Stimulated activated CD8-positive, alpha-beta memory T cell treated with anti-CD3 and anti-CD28 coated beads, Interleukin-4, amount 100 ng/mL, for 48 hours (primary cell): ENCODE results near the gene NAA10.

Experiments
- DNase-seq: peaks from one replicate; pipeline ENCODE4 v3.0.0-alpha.2; 2020

NAA10 gene

DNA sequence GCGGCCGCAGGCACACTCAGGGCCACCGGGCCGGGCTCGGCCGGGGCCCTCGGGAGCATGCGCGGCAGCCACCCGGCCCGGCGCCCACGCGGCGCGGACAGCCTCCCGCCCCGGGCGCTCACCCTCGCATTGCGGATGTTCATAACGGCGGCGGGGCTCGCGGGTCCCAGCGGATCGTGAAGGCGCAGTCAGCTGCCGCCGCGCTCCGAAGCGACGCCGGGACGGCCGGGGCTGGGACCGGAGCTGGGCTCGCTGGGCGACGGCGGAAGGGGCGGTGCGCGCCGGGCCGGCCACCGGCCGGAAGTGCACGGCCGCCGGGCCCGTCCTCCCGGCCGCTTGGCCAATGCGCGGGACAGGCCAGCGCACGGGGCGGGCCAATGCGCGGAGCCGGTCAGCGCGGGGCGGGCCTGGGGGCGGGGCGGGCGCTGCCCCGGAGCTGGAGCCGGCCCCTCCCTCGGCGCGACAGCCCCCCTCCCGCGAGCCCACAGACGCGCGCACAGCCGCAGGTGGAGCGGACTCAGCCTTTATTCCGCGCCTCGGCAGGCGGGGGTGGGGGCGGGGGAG, at the start of gene NAA10:
TSS of gene NAA10 (minus strand) at position 276 of the 564 bp plus-strand sequence. CDS start at position 143, 133 bp downstream.
- peak; percentile 65 for DNase-seq

DNA sequence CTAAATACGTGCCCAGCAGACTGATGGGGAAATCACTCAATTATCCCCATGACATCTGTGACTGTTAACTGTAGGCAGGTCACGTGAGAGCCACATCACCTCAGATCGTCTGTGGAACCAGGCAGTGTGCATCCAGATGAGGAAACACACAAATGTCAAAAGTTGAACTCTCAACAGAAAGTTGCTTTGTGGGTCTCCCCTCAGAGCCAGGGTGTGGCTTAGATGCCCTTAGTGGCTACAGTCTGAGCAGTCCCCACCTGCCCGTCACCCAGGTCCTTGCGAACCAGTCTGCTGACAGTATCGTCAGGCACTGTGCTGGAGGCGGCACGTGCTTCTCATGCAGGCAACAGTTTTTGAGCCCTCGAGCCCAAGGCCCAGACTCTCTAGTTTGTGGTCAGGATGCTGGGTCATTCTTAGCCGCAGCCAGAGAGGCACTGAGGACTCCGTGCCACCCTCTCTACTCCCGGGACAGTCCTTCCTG, 48.5 kb upstream of the NAA10 start:
- peak; percentile 32 for DNase-seq

DNA sequence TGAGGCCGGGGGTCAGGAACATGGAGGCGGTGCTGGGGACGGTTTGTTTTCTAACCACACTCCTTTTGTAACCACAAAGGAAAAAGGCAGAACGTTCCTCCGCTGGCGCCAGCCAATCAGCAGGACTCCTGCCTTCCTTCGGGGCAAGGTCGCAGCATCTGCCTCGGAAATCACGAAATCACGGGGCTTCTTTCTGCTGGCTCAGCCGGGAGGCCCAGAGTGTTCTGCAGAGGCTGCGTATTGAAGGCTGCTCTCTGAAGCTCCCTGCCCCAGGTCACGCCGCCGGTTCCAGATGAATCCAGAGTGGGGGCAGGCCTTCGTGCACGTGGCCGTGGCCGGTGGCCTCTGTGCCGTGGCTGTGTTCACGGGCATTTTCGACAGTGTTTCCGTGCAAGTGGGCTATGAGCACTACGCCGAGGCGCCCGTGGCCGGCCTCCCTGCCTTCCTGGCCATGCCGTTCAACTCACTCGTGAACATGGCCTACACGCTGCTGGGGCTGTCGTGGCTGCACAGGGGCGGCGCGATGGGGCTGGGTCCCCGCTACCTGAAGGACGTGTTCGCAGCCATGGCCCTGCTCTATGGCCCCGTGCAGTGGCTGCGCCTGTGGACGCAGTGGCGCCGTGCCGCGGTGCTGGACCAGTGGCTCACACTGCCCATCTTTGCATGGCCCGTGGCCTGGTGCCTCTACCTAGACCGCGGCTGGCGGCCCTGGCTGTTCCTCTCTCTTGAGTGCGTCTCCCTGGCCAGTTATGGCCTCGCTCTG, 47.1 kb upstream of the NAA10 start:
- peak; percentile 77 for DNase-seq

DNA sequence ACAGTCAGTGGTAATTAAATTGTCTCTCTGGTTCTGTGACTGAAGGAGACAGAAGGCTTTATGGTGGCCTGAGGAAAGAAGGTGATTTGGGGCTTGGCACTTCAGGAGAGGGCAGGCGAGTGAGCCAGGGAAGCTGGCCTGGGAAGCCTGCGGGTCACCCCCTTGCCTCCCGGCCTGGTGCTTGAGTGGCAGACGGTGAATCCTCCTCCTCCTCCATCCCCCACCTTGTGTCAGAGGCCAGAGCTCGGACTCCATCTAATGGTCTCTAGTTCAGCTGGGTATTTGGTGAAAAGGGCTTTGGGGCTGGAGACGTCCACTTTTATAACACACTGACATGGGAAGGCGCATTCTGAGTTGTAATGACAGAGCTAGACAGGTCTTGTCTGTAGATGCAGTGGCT, 46.4 kb upstream of the NAA10 start:
- DNase-seq: no peak

DNA sequence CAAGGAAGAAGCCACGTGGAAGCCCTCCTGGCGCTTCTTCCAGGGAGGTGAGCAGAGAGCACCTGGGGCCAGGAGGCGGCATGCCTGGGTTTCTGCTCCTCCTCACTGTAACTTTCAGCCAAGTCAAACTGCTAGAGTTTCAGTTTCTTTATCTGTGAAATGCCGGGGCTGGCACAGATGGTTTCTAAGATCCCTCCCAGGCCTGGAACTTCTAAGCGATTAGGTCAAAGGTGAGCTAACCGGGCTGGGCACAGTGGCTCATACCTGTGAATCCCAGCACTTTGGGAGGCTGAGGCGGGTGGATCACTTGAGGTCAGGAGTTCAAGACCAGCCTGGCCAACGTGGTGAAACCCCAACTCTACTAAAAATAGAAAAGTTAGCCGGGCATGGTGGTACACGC, 45.6 kb upstream of the NAA10 start:
- peak; percentile 35 for DNase-seq

DNA sequence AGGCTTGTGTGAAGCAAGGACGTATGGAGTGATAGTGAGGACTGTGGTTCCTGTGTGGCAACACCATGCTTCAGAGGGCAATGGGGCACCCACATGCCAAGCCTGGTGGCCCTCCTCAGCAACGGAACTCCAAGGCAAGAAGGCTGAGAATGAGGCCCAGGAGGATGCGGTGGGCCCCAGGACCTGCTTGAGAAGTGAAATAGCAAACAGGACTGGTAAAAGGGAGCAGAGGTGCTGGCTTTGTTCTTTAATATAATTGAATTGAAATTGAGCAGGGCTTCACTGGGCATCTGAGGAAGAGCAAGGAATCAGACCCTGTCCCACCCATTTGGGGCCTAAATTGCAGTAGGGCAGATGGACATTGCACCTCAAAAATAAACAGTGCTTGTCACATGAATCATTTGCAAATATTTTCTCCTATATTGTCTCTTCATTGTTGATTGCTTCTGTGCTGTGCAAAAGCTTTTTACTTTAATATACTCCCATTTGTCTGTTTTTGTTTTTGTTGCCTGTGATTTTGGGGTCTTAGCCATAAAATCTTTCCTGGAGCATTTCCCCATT, 40.0 kb upstream of the NAA10 start:
- no peak for DNase-seq

DNA sequence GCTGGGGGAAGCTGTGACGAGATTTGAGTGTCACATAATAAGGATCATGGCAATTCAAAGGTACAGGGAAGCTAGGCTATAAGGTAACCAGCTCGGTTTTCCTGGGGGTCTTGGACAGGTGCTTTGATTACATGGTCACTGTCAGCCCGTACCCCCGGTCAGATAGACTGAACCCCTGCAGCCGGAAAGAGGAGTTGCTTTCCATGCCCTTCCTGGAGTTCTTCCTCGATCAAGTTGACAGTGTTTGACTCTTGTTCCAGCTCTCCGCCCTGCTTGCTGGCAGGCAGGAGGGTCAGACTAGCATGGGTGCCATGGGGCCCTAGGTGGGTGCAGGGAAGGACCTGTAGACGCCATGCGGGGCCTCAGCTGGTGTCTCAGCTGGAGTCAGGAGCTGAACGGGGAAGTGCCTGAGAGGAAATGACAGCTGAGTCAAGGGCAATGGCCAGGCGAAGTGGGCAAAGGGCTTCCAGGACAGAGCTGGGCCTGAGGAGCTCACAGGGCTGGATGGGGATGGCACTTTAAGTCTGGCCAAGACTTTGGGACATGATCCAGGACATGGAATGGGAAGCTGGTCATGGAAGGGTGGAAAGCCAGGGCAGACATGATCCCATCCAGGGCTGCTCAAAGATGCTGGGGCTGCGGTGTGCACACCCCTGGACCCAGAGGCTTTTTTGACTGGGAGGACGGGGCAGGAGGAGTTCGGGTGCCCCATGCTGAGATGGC, 39.3 kb upstream of the NAA10 start:
- no peak for DNase-seq

DNA sequence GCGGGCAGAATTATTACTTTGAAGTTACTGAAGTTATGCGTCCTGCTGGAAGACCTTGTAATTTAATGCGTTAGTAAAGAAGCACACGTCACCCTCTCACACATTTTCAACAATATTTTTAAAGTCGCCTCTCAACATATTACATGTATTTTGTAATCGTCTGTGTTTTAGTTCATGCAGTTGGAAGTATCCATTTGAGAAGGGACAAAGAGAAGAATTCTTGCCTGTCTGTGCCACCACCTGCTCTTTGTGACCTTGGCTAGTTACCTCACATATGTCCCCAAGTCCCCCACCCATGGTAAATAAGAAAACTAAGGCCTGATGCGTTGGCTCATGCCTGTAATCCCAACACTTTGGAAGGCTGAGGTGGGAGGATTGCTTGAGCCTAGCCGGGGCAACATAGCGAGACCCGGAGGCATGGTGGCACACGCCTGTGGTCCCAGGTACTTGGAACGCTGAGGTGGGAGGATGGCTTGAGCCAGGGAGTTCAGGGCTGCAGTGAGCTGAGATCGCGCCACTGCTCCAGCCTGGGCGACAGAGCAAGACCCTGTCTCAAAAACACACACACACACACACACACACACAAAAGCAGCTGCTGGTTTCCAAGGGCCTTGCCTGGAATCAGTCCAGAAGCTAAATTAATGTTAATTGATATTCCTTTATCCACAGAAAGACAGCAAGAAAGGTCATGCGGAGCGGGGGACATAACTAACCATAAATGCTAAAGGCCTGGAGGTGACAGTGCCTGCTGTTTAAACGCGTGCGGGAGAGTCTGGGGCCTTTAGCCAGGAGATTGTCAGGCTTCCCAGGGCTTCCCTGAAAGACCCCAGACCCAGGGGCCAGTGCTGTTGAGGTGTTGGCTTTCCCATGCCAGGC, 38.5 kb upstream of the NAA10 start:
- DNase-seq: no peak

DNA sequence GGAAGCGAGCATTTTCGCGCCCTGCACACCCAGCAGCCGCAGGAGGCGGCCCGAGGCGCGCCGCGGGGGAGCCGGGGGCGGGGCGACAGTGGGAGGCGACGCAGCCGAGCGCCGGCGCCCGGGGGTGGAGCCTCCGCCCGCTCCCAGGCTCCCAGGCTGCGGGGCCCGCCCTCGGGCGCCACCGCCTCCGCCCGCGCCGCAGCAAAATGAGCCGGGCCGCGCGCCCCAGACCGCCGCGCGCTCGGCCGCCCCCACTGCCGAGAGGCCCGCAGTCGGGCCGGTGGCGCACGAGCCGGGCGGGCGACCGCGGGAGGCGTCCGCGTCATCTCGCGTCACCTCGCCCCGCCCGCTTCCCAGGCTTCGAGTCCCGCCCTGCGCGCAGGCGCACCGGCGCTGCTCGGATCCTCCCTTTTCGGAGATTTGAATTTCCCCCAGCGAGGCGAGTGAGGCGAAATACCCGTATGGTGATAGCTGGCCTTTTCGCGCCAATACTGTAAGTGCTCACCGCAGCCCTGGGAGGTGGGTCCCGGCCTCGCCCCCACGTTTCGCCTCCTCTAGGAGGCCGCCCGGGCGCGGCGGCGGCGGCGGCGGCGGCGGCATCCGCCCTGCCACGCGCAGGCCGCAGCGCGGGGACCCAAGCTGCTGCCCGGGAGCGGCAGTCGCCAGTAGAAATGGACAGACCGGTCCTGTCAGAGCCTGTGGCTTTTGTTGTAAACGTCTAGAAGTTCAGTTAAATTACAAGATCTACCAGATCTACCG, 37.7 kb upstream of the NAA10 start, which contains the start of gene TMEM187:
TSS of gene TMEM187 (plus strand) at position 387 of the 759 bp plus-strand sequence. CDS start 9,309 bp downstream, outside the sequence.
- peak; percentile 88 for DNase-seq

DNA sequence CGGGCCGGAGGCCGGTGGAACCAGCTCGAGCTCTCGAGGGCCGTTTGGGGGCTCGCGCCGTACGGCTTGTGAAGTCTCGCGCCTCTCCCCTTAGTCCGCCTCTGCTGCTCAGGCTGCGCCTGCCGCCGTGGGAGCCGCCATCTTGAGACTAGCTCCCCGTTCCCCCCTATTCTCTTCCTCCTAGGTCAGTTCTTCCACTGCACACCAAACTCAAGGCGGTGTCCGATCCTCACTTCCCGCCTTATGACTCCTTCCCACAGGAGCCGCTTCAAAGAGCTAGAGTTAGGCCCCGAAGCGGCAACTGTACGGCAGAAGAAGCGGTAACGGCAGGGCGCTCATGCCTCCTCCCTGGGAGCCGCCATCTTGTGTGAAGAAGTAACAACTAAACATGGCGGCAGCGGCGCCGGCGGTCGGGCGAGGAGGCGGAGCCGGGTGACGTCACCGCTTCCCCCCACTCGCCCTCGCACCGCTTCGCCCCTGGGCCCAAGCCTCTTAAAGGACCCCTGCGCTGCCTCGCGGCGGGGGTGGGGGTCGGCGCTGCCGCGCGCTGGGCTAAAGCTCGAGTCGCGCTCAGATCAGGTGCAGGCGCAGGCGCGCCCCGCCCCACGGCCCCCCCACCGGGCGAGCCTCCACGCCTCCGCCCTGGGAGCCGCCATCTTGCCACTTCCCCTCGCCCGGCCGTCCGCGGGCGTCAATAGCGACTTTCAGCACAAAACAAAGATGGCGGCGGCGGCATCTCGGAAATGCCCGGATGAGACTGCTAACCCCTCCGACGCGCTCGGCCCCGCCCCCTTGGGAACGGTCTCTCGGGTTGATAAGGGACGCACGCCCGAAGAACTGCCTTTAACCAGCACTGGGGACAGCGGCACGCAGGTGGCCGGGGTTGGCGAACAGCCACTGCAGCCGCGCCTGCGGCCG, 36.9 kb upstream of the NAA10 start, which contains the start of gene HCFC1:
TSS of gene HCFC1 (minus strand) at position 369 of the 918 bp plus-strand sequence. CDS start 978 bp downstream, outside the sequence.
- DNase-seq: peak; percentile 87

DNA sequence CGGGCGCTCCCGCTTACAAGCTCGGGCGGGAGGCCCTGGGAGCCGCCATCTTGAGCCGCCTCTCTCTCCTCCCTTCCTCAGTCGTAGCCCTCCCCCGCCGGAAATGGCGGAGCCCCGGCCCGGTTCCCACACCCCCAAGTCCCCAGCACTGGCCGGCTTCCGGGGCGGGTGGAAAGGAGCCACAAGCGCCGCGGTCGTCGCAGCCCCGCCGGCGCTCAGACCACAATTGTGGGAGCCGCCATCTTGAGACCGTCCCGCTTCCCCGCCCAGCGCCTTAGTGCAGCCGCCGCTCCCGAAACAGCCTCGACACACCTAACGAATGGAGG, 36.2 kb upstream of the NAA10 start:
- peak; percentile 88 for DNase-seq

DNA sequence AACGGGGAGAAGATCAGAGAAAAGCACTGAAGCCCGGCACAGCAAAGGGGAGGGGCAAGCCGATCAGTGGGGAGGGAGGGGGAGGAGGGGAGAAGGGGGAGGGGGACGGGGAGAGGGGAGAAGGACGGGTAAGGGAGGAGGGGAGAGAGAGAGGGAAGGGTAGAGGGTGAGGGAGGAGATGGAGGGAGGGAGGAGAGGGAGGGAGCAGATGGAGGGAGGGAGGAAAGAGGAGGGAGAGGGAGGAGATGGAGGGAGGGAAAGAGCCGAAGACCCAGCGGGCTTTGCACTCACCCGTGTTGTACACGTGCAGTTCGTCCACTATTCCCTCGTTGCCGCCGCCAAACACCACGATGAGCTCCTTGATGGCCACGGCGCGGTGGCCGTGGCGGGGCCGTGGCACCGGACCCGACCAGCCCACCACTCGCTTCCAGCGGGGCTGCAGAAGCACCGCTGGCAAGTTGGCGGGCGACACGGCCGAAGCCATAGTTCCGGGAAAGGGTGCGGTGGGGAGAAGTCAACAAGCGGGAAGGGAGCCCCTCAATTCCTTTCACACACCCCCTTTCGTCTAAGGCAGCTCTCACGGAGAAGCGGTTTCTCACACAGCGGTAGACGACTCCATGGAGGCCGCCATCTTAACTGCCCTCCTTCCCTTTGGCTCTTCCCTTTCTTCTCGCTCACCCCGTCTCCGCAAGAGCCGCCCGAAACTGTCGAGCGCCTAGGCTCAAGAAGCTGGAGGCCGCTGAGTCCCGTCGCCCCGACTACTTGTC, 35.7 kb upstream of the NAA10 start:
- no peak for DNase-seq

DNA sequence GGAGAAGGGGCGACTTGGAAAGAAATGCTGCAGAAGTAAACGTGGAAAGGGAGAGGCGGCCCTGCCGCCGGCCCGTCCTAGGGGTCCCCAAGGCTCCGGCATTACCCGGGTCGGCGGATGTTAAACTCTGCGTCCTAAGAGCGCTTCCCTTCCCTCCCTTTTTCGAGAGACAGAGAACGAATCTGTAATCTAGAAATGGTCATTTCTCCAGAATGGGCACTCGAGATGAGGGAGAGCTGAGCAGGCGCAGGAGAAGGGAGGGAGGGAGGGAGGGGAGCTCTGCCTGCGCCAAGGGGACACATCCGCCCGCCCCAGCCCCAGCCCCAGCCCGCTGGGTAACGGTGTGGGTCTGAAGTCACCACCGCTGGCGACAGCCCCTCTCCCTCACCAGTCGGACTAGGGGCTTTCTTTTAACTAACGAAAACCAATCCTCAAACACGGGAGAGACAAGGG, 35.1 kb upstream of the NAA10 start:
- DNase-seq: no peak

DNA sequence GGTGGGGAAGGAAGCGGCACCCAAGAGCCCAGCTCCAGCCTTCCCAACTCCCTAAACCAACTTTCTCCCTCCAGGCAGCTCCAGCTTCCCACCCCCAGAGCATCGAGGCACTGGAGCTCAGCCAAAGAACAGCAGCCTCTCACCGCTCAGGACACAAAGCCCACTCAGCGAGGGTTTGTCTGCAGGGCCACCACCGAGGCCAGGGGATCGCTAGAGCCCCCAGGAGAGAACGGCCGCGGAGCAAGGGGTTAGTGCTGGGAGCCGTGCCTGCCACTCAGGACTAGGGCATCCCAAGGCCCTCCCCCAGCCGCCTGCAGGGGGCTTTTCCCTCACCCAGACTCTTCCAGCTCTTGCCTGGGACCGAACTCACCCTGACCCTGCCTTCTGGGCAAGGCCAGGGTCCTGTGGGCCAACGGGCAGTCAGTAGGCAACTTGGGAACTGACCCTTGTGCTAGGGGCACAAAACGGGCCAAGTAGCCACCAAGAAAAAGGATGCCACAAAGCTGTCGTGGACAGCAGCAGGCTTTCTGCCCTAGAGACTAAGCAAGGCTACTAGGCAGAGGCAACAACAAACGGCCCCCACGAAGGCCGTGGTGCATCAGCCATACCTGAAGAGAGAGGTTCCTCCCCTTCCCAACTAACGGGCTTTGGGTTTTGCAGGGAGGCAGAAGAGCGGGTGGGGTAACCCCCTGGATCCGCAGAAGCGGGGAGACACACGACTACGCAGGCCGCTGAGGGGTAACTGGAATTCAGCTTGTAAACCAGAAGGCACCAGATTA, 34.5 kb upstream of the NAA10 start:
- DNase-seq: no peak

DNA sequence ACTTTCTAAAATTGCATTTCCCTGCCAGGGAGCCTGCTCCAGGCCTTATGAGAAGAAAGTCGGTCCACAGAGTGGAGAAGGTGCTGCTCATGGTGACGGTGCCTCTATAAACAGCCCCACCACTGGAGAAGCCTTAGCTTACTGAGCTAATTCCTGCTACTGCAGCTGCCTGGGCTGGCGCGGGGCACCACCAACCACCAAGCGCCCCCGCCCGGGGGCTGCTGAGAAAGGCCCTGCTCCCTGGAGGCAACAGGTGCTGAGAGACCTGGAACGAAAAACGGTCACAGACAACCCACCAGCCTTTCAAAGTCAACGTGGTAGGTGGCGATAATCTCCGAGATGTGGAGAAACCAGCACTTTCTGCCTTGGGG, 33.9 kb upstream of the NAA10 start:
- no peak for DNase-seq

DNA sequence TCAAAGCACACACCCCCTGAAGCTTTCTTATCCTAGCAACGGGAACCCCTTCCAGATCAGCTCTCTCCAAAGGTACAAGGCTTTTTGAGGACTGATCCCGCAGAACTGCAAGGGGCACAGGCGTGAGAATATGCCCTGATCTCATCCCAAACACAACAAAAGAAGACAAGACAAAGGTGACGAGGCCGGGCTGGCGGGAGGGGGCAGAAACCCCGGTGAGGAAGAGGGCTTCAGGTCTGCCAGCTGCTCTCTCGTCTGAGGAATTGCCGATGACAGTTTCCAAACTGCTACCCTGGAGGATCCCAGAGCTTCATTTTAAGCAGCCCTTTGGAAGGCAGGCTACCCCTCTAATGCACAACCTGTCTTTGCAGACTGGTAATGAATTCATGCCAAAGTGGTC, 33.4 kb upstream of the NAA10 start:
- no peak for DNase-seq

DNA sequence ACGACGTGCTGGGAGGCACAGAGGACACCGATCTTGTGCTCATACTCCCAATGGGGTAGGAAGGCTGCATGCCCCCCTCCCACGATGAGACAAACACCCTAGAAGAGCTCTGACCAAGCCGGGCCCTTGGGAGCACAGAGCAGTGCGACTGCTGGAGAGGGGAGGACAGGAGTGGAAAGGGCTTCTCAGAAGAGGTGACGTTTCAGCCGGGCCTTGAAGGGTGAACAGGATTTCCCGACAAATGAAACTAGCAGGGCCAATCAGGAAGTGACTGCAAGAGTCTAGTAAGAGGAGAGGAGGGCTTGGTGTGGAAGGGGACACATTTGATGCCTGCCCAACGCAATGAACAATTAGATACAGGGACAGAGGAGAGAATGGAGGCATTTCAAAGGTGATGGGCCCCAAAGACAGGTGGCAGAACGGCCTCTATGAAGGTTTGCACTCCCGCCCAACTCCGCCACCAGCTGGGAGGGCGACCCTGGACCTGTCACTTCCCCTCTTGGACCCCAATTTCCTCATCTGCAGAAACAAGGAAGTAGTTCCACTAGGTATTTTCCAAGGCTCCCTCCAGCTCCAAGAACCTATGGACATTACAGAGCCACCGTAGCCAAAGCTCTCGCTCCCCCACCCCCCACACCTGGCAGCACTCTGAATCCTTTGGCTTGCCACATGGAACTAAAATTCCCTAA, 32.8 kb upstream of the NAA10 start:
- no peak for DNase-seq
